HG02610 (cell line): ENCODE data around the gene ZNF467.

ENCODE experiments used
- ATAC-seq: cut with Tn5 transposase; IDR thresholded peaks from one replicate; pipeline ENCODE4 v1.9.1; 2021; ENCODE audit warnings: mild to moderate bottlenecking, moderate library complexity; ENCODE audit not compliant: unreplicated experiment

Gene ZNF467

DNA sequence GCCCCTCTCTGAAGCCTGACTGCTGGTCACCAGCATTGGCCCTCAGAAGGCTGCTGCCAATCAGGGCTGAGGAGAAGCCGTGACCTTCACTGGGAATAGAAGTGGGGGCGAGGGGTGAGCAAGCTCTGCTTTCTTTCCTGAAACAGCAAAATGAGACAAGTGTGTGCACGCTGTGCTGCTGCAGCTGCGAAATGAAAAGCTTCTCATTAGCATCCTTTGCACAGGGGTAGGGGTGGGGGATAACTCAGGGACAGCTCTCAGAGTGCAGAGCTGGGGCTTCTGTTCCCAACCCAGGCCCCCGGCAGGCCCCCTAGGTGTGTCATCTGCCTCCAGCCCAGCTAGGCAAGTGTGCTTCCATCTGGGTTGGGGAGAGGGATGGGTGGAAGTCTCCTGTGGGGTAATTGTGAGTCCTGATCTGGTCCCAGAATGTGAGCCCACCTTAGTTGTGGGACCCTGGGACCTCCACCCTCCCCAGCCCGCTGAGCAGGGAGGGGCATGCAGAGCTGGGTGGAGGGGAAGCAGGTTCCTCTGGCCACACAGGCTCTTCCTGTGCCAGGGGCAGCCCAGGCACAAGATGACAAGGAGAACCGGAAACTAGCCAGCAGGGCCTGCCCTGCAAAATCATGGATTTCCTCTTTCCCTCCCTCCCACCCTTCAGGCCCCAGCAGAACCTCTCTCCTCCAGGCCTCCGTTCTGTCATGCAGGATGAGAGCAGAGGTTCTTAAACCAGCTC is 22.2 kb downstream of the ZNF467 start:
- ATAC-seq = no peak

DNA sequence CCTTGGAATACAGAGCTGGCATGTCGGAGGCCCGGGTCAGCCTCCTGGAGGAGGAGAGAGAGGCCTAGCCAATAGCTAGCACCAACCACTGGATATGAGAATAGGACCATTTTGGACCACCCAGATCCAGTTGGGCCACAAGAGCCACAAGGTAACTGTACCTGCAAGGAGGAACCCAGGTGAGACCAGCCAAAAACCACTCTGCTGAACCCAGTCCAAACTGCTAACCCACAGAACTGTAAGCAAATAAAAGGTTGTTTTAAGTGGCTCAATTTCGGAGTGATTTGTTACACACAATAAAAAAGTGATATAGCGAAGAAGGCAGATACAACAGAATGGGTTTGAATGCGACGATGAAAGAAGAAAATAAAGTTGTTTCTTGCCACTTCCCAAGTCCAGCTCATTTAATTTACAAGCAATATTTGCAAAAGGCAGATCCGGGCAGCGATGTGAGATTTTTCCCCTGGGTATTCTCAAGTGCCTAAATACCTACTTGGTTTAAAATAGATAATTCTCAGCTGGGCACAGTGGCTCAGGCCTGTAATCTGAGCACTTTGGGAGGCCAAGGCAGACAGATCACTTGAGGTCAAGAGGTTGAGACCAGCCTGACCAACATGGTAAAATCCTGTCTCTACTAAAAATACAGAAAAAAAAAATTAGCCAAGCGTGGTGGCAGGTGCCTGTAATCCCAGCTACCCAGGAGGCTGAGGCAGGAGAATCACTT is 23.1 kb downstream of the ZNF467 start:
- ATAC-seq = no peak

GRCh38 chr7:149748076-149748874 is 25.1 kb downstream of the ZNF467 start:
- no peak for ATAC-seq

DNA sequence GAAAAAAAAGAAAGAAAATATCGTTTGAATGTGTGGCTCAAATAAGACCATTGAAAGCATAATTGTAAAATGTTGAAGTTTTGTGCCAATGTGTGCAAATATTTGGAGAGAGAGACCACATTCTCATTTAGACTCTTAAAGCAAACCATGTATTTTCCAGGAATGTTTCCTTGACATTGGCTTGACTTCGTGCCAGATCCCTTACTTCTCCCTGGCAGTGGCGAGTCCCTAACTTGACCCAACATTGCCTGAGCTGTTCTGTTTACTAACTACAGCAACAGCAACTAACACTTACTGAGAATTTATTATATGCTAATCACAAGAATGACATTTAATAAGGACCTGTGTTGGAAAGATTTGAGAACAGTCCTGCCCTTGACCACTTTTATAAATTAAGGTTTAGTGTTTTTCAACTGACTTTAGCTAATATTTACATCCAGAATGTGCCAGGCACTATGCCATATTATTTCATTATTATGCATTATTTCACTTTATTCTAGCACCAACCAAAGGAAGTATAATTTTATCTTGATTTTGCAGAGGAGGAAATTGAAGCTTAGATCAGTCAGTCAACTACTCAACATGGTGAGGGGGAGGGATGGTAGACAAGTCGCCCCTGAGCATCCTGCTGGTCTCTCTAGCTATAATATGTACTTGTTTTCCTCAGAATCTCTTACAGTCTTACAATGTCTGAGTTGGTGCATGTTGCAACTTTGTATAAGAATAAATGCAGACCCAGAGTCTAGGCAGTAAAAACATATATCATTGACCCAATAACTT is 29.7 kb downstream of the ZNF467 start:
- no peak for ATAC-seq

GRCh38 chr7:149742075-149742701 is 31.2 kb downstream of the ZNF467 start:
- peak; percentile 75 for ATAC-seq

GRCh38 chr7:149741629-149742028 is 31.8 kb downstream of the ZNF467 start:
- no peak for ATAC-seq

- ATAC-seq = no peak
Measured at GRCh38 chr7:149736478-149737360, 36.7 kb downstream of the ZNF467 start.

GRCh38 chr7:149735779-149736477 is 37.5 kb downstream of the ZNF467 start:
- ATAC-seq = no peak

- no peak for ATAC-seq
Measured at GRCh38 chr7:149735181-149735602, 38.2 kb downstream of the ZNF467 start.

- no peak for ATAC-seq
Measured at GRCh38 chr7:149734791-149735075, 38.7 kb downstream of the ZNF467 start.

DNA sequence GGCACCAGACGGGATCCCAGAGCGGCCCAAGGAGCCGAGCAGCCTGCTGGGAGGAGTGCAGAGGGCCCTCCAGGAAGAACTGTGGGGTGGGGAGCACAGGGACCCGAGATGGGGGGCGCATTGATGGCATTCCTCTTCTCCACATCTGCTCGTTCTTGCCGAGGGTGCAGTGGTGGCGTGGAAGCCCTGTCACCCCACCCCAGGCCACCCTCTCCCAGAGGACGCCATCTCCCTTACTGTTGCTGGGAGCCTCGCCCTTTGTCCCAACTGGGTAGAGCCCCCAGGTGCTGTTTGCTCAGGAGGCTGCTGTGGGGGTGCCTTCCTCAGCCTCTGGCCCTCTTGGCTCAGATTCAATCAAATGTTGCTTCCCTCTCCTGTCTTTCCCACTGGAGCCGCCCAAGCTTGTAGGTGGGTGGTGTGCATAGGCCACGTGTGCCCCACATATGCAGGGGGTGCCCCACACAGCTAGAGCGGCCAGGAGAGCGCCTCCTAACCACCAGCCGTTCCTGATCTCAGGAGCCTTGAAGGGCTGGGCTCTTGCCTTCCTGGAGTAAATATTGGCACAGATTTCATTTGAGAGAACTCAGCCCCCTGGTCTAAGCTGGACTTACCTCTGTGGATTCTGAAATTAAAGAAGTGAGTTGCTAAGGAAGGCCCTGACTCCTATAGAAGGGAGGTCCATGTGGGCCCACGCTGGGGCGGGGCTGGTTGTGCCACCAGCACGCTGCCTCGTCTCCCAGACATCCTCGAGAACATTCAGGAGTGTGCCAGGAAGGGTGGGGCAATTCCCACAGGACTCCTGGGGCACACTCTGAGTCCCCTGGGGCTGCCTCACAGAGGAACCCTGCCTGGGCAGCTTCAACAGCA is 39.2 kb downstream of the ZNF467 start:
- ATAC-seq = no peak

- ATAC-seq = no peak
Measured at GRCh38 chr7:149733131-149733923, 40.1 kb downstream of the ZNF467 start.

DNA sequence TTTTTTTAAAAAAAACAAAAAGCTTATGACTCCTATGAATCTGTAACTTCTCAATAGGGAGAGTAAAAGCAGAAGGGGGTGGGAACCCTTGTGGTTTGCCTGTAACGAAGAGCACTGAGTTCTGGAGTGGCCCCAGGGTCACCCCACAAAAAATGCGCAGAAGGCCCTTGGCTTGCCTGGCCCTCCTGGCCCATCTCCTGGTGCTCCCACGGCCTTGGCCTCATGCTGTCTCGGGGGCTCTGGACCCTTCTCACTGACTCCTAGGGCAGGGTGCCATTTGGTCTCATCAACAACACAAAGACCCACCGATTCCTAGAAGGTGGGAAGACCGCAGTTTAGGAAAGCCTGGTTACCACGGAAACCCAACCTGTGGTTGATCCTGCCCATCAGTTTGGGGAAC is 40.8 kb downstream of the ZNF467 start:
- no peak for ATAC-seq

DNA sequence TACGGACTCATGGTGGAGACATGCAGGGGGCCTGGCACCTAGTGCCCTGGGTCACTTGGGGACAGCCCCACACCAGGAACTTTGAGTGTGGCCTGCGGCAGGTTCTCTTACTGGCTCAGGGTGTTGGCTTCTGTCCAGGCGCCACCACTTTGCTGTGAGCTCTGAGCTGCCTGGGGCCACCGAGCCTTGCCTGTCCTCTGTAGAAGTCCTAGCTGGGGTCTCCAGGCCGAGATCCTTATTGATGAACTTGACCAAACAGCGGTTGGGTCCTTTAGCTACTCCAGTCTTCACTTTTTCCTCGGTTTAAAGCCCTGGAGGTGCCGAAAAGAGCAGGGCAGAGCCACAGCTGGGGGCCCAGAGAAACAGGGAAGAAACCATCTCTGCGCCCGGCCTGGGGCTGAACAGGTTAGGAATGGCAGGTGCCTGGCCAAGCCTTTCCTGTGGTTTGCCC is 41.3 kb downstream of the ZNF467 start:
- ATAC-seq = no peak

- ATAC-seq = no peak
Measured at GRCh38 chr7:149731207-149731955, 42.0 kb downstream of the ZNF467 start.

- no peak for ATAC-seq
Measured at GRCh38 chr7:149729983-149730801, 43.2 kb downstream of the ZNF467 start.
